Heart right ventricle (tissue), 16 donors: ENCODE measurements around the gene RHBG. TPM values are rescaled to one million over a fixed set of nuclear protein-coding genes. Genes with fewer than 3 reads are reported as not detected.

ENCODE experiments used
- ATAC-seq, 8 donors: fragments of 200-7000 bp; cut with Tn5 transposase; one replicate each; pipeline ENCODE4 v1.9.1; 2020; ENCODE audit warnings: mild to moderate bottlenecking in 8 of 8, moderate library complexity in 8 of 8, moderate number of reproducible peaks in 1 of 8
- DNase-seq, 2 donors: peaks; one replicate each; pipeline ENCODE4 v3.0.0-alpha.2; 2020
- H3K27ac ChIP-seq, 10 donors: fragments of 200-600 bp; sonication (generic) in 2 of 10; one replicate each; pipeline versions ENCODE4 v1.5.0 to v1.8.0; 2020 to 2022; ENCODE audit warnings: mild to moderate bottlenecking in 3 of 10
- H3K27me3 ChIP-seq, 7 donors: fragments of 200-600 bp; one replicate each; pipeline ENCODE4 v1.8.0; 2021 to 2022; ENCODE audit warnings: mild to moderate bottlenecking in 2 of 7
- H3K36me3 ChIP-seq, 9 donors: fragments of 200-600 bp; sonication (generic) in 1 of 9; one replicate each; pipeline versions ENCODE4 v1.5.0 to v1.8.0; 2020 to 2022; ENCODE audit warnings: mild to moderate bottlenecking in 2 of 9
- H3K4me1 ChIP-seq, 9 donors: fragments of 200-600 bp; sonication (generic) in 1 of 9; one replicate each; pipeline versions ENCODE4 v1.5.0 to v1.8.0; 2020 to 2022; ENCODE audit warnings: mild to moderate bottlenecking in 4 of 9
- H3K4me3 ChIP-seq, 10 donors: fragments of 200-600 bp; sonication (generic) in 2 of 10; one replicate each; pipeline versions ENCODE4 v1.5.0 to v1.8.0; 2020 to 2022; ENCODE audit warnings: mild to moderate bottlenecking in 7 of 10, moderate library complexity in 2 of 10
- H3K9me3 ChIP-seq, 11 donors: fragments of 200-600 bp in 10 of 11; sonication (generic) in 2 of 11; one replicate each; pipeline versions ENCODE4 v1.5.0 to v1.8.0; 2013 to 2022; ENCODE audit warnings: mild to moderate bottlenecking in 2 of 11, control low read depth in 1 of 11, moderate library complexity in 1 of 11
- CTCF ChIP-seq, 9 donors: fragments of 200-600 bp; sonication (generic) in 2 of 9; IDR thresholded peaks; one replicate each; pipeline versions ENCODE4 v1.5.0 to v1.8.0; 2021 to 2022; ENCODE audit warnings: antibody characterized with exemption in 9 of 9, mild to moderate bottlenecking in 5 of 9, moderate library complexity in 1 of 9
- WGBS, 2 donors: extraction: QIAGEN DNeasy Blood & Tissue Kit; methylation state at CpG; one replicate each; pipeline ENCODE4 v1.1.7; 2013; ENCODE audit warnings: inconsistent platforms in 1 of 2; 5-methylcytosine and 5-hydroxymethylcytosine counted together
- intact Hi-C, 10 donors: fragments of 100-400 bp; cut with DNase I; formaldehyde crosslinking; loops; one replicate each; pipeline versions ENCODE4 v1.11.1 to v1.14.2; 2022
- polyA plus RNA-seq, 2 donors: library from polyadenylated mRNA; stranded (reverse); fragments of 200-250 nt; gene quantifications; one replicate each; pipeline ENCODE4 v1.2.3, GENCODE V29; 2013
- total RNA-seq, 10 donors: library from RNA; stranded (reverse); fragmentation: NEBNext Ultra II Directional in 3 of 10; extraction: Animal tissue kit (Norgen Biotek cat#: 25700) in 3 of 10; gene quantifications; one replicate each; pipeline versions ENCODE4 v1.2.1 to v1.2.4, GENCODE V29; 2021 to 2023
- donor health status: Arrhythmogenic right ventricular cardiomyopathy.
- donor health status: ischemic (EF 13 %, LVEDD 7.1; RV severe dilation, severe dysfunction).
- donor health status: healthy with polysubstance abuse.
- donor health status: DM: no; HTN: yes; CAD: no.
- donor health status: DM: no; HTN: no; CAD: no.
- donor health status: ischemic (EF 25% LVEDD 6.9; RV normal size, moderate dysfunction).
- donor health status: ischemic (EF 25% LVEDD 5.7; RV mildly dilated, moderate dysfunction).
- donor health status: healthy.
- donor health status: DM: yes; HTN: yes; CAD: no.
- donor health status: Ischemic cardiomyopathy.
- donor health status: ischemic (EF 35%, LVEDD 5.7; RV mildly dilated, moderate dysfunction).
- donor health status: nonischemic (EF 11% LVEDD 7.7; RV severe dilation, severe dysfunction).
- donor health status: DM: yes; HTN: yes; CAD: no.
- donor health status: PGD.
- donor health status: ischemic (EF 29% LVEDD 5.4; RV normal size, mild dysfunction).
- donor health status: nonischemic (EF 23%, LVEDD 6.1; RV moderate dilation, normal function).

The RHBG gene
- total and polyA plus RNA-seq, 12 donors = not detected

- Histone ChIP-seq H3K4me3 (no peak overlapping the region), H3K27me3 (peaks cover 0 to 56% (median 41%) of the 10 kb centered on the region in 7 donors), H3K9me3 (no peaks in the 10 kb centered on the region), H3K36me3 (no peaks in the 10 kb centered on the region), H3K4me1 (peaks cover 0 to 6% (median 0%) of the 10 kb centered on the region in 9 donors), H3K27ac (no peak overlapping the region)
- no peak for ATAC-seq
- 51 to 57% methylated on average over 6 of the region's 6 CpGs for WGBS, 2 donors
- no peak for TF ChIP-seq CTCF (IDR thresholded peaks at IDR 0.05)
- no peak for DNase-seq
- intact Hi-C loops = no loop called here
Measured at GRCh38 chr1:156356262-156356874, 12.6 kb upstream of the RHBG start.

GRCh38 chr1:156356875-156357534 lies 12.0 kb upstream of the RHBG start:
- TF ChIP-seq CTCF (IDR thresholded peaks at IDR 0.05) = peak; percentile 54 to 89 (median 78)
- intact Hi-C loops = no loop called here
- peak in 1 of 2 donors; percentile 47 for DNase-seq
- peak in 7 of 8 donors; percentile 52 to 88 (median 82) for ATAC-seq
- WGBS, 2 donors = 9% methylated on average over 22 of the region's 22 CpGs
- H3K27me3 ChIP-seq = peaks cover 0 to 56% (median 39%) of the 10 kb centered on the region in 7 donors
- H3K36me3 ChIP-seq = no peaks in the 10 kb centered on the region
- no peak overlapping the region for H3K27ac ChIP-seq
- no peaks in the 10 kb centered on the region for H3K9me3 ChIP-seq
- H3K4me1 ChIP-seq = peaks cover 0 to 6% (median 0%) of the 10 kb centered on the region in 9 donors
- H3K4me3 ChIP-seq = no peak overlapping the region

- no peak overlapping the region for H3K27ac ChIP-seq
- H3K4me3 ChIP-seq = no peak overlapping the region
- DNase-seq (no peak), ATAC-seq (no peak)
- intact Hi-C loops = no loop called here
- no peaks in the 10 kb centered on the region for H3K9me3 ChIP-seq
- TF ChIP-seq CTCF (IDR thresholded peaks at IDR 0.05) = no peak
- H3K36me3 ChIP-seq = no peaks in the 10 kb centered on the region
- peaks cover 0 to 58% (median 40%) of the 10 kb centered on the region in 7 donors for H3K27me3 ChIP-seq
- 95 to 96% methylated on average over 2 of the region's 2 CpGs for WGBS, 2 donors
- H3K4me1 ChIP-seq = peaks cover 0 to 6% (median 0%) of the 10 kb centered on the region in 9 donors
Measured at GRCh38 chr1:156357977-156358376, 11.0 kb upstream of the RHBG start.

GRCh38 chr1:156358641-156359040 lies 10.4 kb upstream of the RHBG start:
- Histone ChIP-seq H3K4me1 (peaks cover 0 to 6% (median 0%) of the 10 kb centered on the region in 9 donors), H3K27me3 (peaks cover 0 to 60% (median 40%) of the 10 kb centered on the region in 7 donors), H3K9me3 (no peaks in the 10 kb centered on the region), H3K36me3 (no peaks in the 10 kb centered on the region), H3K27ac (no peak overlapping the region), H3K4me3 (no peak overlapping the region)
- intact Hi-C loops = no loop called here
- no peak for DNase-seq
- TF ChIP-seq CTCF (IDR thresholded peaks at IDR 0.05) = no peak
- 86 to 87% methylated on average over 1 of the region's 1 CpG for WGBS, 2 donors
- ATAC-seq = no peak
